Measurements from ENCODE around the gene XCL1. TPM values are rescaled to one million over a fixed set of nuclear protein-coding genes. Genes with fewer than 3 reads are reported as not detected.
A peak's percentile ranks its signal among the peaks of the same experiment; 100 is the strongest.
"Not testable (repeated sequence)": the region's sequence is repeated elsewhere in the genome, so short reads cannot be mapped to it uniquely, and the experiment has no call there.

Gene XCL1
- total RNA-seq, 8 experiments from 2014 or later = 0.19 to 0.38 (median 0.24) TPM; not detected in 4

DNA sequence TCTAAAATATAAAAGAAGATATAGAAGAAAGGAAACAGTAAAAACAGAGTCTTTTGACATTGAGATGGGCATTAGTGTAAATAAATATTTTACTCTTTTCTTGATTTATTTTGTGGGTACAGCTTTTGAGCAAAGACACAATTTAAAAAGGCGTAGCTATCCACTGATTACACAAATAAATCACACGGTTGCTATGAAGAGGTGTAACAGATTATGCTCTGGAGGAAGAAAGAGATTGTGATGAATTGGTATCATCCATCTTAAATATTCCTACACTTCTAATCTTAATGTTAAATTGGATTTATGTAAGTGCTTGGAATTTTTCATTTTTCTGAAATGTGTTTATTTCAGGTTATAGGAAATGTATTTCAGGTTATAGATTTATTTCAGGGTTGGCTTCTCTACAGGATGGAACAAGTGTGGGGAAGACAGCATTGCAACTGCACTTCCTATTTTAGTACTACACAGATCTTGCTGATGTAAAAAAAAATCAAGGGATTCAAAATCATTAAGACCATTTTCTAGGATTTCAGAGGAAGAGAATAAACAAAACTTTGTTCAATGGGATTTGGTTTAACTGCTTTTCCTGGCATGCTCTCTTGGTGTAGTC lies 15.3 kb downstream of the XCL1 start:
- Histone ChIP-seq H3K27ac (peak overlapping the region; percentile 11 to 44), H3K4me3 (no peak overlapping the region), H3K4me1 (replicated peaks in 1 of 2) (peaks cover 9 to 34% of the 10 kb centered on the region in 2 donors)
- WGBS, 10 experiments = 15 to 59% (median 52%) methylated on average over 1 to 2 of the region's 2 CpGs; no CpG with 5 or more reads in 3 of the 10 experiments
- peak in 5 of 8 experiments; percentile 39 to 79 (median 74) for ATAC-seq (replicated peaks in 6 of 8)
- in situ Hi-C loops (cut with MboI; ENCODE audit: low pct_unique_long_range_greater_than_20kb in 2 of 9, low sequenced_read_pairs in 9 of 9, unreplicated experiment in 9 of 9) = loop anchor here in 1 of 9 experiments (25.0 kb wide), 1 partner anchor 771 kb away; the partner anchor contains the start of genes BLZF1 and NME7

DNA sequence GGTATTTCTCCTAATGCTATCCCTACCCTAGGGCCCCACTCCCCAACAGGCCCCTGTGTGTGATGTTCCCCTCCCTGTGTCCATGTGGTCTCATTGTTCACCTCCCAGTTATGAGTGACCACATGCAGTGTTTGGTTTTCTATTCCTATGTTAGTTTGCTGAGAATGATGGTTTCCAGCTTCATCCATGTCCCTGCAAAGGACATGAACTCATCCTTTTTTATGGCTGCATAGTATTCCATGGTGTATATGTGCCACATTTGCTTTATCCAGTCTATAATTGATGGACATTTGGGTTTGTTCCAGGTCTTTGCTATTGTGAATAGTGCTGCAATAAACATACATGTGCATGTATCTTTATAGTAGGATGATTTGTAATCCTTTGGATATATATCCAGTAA lies 19.0 kb downstream of the XCL1 start:
- not testable (repeated sequence) for H3K4me3 ChIP-seq; H3K27ac ChIP-seq; ATAC-seq (replicated peaks in 6 of 8)
- H3K4me1 ChIP-seq (replicated peaks in 1 of 2) = peaks cover 9 to 48% of the 10 kb centered on the region in 2 donors
- in situ Hi-C loops (cut with MboI; ENCODE audit: low pct_unique_long_range_greater_than_20kb in 2 of 9, low sequenced_read_pairs in 9 of 9, unreplicated experiment in 9 of 9) = loop anchor here in 1 of 9 experiments (25.0 kb wide), 1 partner anchor 767 kb away; the partner anchor contains the start of genes BLZF1 and NME7

DNA sequence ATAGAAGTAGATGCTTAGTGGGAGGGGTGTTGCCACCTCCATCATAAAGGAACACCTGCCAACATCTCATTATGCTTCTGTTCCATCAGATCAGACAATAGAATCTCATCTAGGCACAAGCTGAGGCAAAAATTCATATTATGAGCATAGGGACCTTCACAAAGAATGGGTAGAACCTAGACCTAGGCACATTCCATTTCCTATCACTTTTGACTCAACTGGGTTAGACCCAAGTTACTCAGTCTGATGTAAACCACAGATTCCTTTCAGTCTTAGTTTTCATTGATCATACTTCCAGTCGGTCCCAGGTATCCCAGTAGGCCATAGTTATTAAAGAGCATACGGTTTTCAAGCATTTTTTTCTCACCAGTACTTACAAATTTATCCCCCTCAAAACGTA lies 21.7 kb downstream of the XCL1 start:
- in situ Hi-C loops (cut with MboI; ENCODE audit: low pct_unique_long_range_greater_than_20kb in 2 of 9, low sequenced_read_pairs in 9 of 9, unreplicated experiment in 9 of 9) = loop anchor here in 1 of 9 experiments (25.0 kb wide), 1 partner anchor 764 kb away; the partner anchor contains the start of genes BLZF1 and NME7
- Histone ChIP-seq H3K27ac (no peak overlapping the region), H3K4me1 (replicated peaks in 1 of 2) (peaks cover 0 to 26% of the 10 kb centered on the region in 2 donors), H3K4me3 (no peak overlapping the region)
- no peak for ATAC-seq (replicated peaks in 6 of 8)
- WGBS, 10 experiments = 29 to 88% (median 62%) methylated on average over 1 to 3 of the region's 3 CpGs

DNA sequence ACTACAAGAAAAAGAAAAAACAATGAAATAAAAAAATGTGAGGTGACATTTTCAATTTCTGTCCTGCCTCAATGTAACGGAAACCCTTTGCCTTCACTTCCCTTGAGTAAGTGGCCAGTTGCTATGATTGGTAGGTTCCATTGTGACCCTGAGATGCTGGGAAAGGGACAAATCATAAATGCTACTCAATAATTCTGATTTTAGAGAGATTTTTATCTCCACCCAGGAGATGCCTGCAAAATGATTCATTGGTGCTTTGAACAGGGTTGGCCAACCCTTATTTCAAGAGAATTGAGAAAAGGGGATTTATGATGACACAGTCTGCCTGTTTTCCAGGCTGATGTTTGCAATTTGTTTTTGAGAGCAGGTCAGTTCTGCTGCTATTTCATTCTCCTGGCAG lies 22.5 kb downstream of the XCL1 start:
- Histone ChIP-seq H3K4me1 (replicated peaks in 1 of 2) (peaks cover 3 to 24% of the 10 kb centered on the region in 2 donors), H3K27ac (no peak overlapping the region), H3K4me3 (no peak overlapping the region)
- WGBS, 10 experiments = 44 to 100% (median 82%) methylated on average over 1 of the region's 1 CpG
- in situ Hi-C loops (cut with MboI; ENCODE audit: low pct_unique_long_range_greater_than_20kb in 2 of 9, low sequenced_read_pairs in 9 of 9, unreplicated experiment in 9 of 9) = loop anchor here in 1 of 9 experiments (25.0 kb wide), 1 partner anchor 763 kb away; the partner anchor contains the start of genes BLZF1 and NME7
- ATAC-seq (replicated peaks in 6 of 8) = peak in 4 of 8 experiments; percentile 32 to 69 (median 50)

DNA sequence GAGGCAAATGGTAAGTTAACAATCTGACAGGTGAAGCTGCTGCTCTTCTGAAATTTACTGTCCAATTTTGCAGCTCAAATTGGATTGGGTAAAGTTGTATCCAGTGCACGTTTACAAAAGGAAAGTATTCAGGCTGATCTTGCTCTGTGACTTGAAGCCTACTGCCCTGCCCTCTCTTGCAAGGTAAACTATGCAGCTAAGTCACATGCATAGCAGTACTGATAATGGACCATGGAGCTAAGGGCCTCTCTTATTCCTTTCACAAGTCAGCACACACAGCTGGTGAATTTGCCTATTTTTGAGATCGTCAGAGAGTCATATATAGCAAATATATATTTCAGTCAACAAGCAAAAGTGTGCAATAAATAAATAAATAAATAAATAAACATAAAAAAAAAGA lies 23.2 kb downstream of the XCL1 start:
- in situ Hi-C loops (cut with MboI; ENCODE audit: low pct_unique_long_range_greater_than_20kb in 2 of 9, low sequenced_read_pairs in 9 of 9, unreplicated experiment in 9 of 9) = loop anchor here (10.0 to 25.0 kb wide), 7 partner anchors 513 to 938 kb away; partner anchors contain the start of genes ATP1B1 (in 5 of the 9), BLZF1 (in 3 of the 9) and NME7 (in 3 of the 9)
- 46 to 100% (median 66%) methylated on average over 1 to 2 of the region's 2 CpGs; no CpG with 5 or more reads in 3 of the 10 experiments for WGBS, 10 experiments
- H3K4me1 ChIP-seq (replicated peaks in 1 of 2) = peaks cover 3 to 24% of the 10 kb centered on the region in 2 donors
- no peak overlapping the region for H3K4me3 ChIP-seq
- no peak for ATAC-seq (replicated peaks in 6 of 8)
- no peak overlapping the region for H3K27ac ChIP-seq

DNA sequence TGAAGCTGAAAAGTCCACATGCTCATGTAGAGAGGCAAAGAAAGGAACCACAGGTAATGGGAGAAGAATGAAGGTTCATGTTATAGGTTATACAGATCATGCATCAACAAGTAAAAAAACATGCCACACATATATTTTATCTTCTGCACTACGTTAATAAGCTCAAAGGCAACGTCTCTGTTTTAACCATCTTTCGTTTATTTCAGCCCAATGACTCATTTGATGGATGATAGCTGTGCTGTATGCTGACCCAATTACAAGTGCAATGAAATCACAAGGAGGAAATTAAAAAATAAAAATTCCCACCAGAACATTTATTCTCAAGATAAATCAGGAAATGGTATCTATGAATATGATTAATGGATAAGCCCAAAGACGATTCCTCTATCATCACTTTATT lies 24.6 kb downstream of the XCL1 start:
- Histone ChIP-seq H3K27ac (no peak overlapping the region), H3K4me3 (no peak overlapping the region), H3K4me1 (replicated peaks in 1 of 2) (peaks cover 3 to 24% of the 10 kb centered on the region in 2 donors)
- WGBS, 10 experiments = 10 to 87% (median 50%) methylated on average over 2 to 4 of the region's 4 CpGs; no CpG with 5 or more reads in 1 of the 10 experiments
- ATAC-seq (replicated peaks in 6 of 8) = peak in 5 of 8 experiments; percentile 47 to 76 (median 68)
- in situ Hi-C loops (cut with MboI; ENCODE audit: low pct_unique_long_range_greater_than_20kb in 2 of 9, low sequenced_read_pairs in 9 of 9, unreplicated experiment in 9 of 9) = loop anchor here (10.0 to 25.0 kb wide), 7 partner anchors 511 to 936 kb away; partner anchors contain the start of genes ATP1B1 (in 5 of the 9), BLZF1 (in 2 of the 9) and NME7 (in 2 of the 9)

DNA sequence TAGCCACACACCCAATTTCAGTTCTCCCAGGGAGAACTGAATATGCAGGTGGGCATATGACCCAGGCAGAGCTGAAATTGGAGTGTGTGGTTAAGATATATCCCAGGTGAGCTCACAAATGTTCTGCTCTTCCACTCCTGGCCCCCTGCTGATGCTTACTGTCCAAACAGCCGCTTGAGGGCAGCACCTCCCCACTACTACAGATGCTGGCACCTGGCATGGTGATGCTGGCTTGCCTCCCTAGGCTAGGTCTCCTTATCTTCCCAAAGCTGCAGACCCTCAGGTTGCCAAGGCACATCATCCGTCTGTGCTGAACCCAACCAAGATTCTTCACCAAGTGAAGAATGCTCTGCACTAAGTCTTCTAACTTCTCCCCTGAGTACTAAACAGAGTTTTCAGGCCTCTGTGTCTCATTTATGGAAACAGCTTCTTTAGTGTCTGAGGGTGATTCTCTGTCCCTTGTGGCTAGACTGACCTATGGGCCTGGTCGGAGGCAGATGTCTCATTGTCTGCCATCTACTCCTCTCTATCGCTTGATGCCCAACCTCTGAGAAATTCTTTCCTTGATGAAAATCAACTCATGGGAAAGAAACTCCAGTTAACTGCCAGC lies 27.2 kb downstream of the XCL1 start:
- in situ Hi-C loops (cut with MboI; ENCODE audit: low pct_unique_long_range_greater_than_20kb in 2 of 9, low sequenced_read_pairs in 9 of 9, unreplicated experiment in 9 of 9) = loop anchor here (10.0 to 25.0 kb wide), 7 partner anchors 509 to 934 kb away; partner anchors contain the start of genes ATP1B1 (in 5 of the 9), BLZF1 (in 2 of the 9) and NME7 (in 2 of the 9)
- WGBS, 10 experiments = 0 to 62% (median 48%) methylated on average over 1 to 4 of the region's 4 CpGs; no CpG with 5 or more reads in 2 of the 10 experiments
- peak; percentile 90 to 99 (median 94) for ATAC-seq (replicated peaks in 6 of 8)
- Histone ChIP-seq H3K27ac (no peak overlapping the region), H3K4me3 (no peak overlapping the region), H3K4me1 (replicated peaks in 1 of 2) (peaks cover 3 to 20% of the 10 kb centered on the region in 2 donors)

DNA sequence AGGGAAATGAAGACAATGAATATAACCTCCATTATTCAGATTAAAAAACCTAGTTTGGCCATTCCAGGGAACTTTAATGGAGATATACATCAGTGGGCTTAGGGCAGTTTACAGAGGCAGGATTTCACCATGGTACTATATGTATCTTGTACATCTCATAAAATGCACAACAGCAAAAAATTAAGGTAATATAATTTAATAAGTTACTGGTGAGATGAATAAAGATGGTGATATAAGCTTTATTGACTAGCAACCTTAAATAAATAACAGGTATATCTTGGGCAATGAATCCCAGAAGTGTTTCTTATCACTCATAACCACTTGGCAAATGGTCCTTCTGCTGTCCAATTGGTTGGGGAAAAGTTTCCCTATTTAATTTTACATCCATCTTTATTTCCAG lies 29.0 kb downstream of the XCL1 start:
- no peak overlapping the region for H3K27ac ChIP-seq
- H3K4me1 ChIP-seq (replicated peaks in 1 of 2) = peaks cover 21 to 27% of the 10 kb centered on the region in 2 donors
- no peak for ATAC-seq (replicated peaks in 6 of 8)
- H3K4me3 ChIP-seq = no peak overlapping the region
- in situ Hi-C loops (cut with MboI; ENCODE audit: low pct_unique_long_range_greater_than_20kb in 2 of 9, low sequenced_read_pairs in 9 of 9, unreplicated experiment in 9 of 9) = loop anchor here (10.0 to 25.0 kb wide), 7 partner anchors 507 to 932 kb away; partner anchors contain the start of genes ATP1B1 (in 5 of the 9), BLZF1 (in 2 of the 9) and NME7 (in 2 of the 9)

DNA sequence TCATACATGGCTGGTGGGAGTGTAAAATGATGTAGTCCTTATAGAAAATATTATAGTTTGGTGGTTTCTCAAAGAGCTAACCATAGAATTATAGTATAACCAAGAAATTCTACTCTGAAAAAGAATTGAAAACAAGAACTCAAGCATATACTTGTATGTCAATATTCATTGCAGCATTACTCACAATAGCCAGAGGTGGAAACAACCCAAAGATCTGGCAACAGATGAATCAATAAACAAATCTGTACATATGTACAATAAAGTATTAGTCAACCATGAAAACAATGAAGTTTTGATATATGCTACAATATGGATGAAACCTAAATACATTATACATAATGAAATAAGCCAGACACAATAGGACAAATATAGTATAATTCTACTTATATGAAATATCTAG lies 29.7 kb downstream of the XCL1 start:
- Histone ChIP-seq H3K27ac (no peak overlapping the region), H3K4me3 (no peak overlapping the region), H3K4me1 (replicated peaks in 1 of 2) (peaks cover 23 to 25% of the 10 kb centered on the region in 2 donors)
- in situ Hi-C loops (cut with MboI; ENCODE audit: low pct_unique_long_range_greater_than_20kb in 2 of 9, low sequenced_read_pairs in 9 of 9, unreplicated experiment in 9 of 9) = loop anchor here (10.0 to 25.0 kb wide), 7 partner anchors 506 to 931 kb away; partner anchors contain the start of genes ATP1B1 (in 5 of the 9), BLZF1 (in 2 of the 9) and NME7 (in 2 of the 9)
- ATAC-seq (replicated peaks in 6 of 8) = peak in 2 of 8 experiments; percentile 25 to 31

DNA sequence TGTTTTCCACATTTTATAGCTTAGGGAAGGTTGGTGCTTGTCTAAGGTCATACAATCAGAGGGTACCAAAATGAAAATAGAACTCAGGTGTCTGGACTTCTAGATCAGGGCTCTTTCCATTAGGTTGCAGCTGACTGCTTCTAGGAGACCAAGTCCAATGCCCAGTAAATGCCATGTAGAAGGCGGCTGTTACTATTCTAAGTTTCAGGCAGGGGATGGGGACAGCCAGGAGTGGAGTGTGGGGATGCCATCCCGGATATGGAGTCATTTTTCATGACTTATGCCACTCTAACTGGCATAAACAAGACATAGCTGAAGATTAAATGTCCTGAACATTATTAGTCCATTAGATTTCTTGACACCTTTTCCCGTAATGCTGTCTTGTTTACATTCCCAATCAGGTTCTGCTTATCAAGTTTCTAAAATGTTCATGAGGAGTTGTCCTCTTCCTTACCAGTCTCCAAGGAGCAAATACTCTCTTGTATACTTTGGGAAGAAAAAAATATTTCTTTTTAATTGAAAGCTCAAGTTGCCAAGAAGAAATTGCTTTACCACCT lies 31.5 kb downstream of the XCL1 start:
- in situ Hi-C loops (cut with MboI; ENCODE audit: low pct_unique_long_range_greater_than_20kb in 2 of 9, low sequenced_read_pairs in 9 of 9, unreplicated experiment in 9 of 9) = loop anchor here (10.0 to 25.0 kb wide), 7 partner anchors 504 to 929 kb away; partner anchors contain the start of genes ATP1B1 (in 5 of the 9), BLZF1 (in 2 of the 9) and NME7 (in 2 of the 9)
- 80 to 100% (median 93%) methylated on average over 1 to 3 of the region's 3 CpGs; no CpG with 5 or more reads in 2 of the 10 experiments for WGBS, 10 experiments
- H3K4me1 ChIP-seq (replicated peaks in 1 of 2) = peaks cover 37 to 41% of the 10 kb centered on the region in 2 donors
- H3K27ac ChIP-seq = no peak overlapping the region
- ATAC-seq (replicated peaks in 6 of 8) = no peak
- H3K4me3 ChIP-seq = no peak overlapping the region

DNA sequence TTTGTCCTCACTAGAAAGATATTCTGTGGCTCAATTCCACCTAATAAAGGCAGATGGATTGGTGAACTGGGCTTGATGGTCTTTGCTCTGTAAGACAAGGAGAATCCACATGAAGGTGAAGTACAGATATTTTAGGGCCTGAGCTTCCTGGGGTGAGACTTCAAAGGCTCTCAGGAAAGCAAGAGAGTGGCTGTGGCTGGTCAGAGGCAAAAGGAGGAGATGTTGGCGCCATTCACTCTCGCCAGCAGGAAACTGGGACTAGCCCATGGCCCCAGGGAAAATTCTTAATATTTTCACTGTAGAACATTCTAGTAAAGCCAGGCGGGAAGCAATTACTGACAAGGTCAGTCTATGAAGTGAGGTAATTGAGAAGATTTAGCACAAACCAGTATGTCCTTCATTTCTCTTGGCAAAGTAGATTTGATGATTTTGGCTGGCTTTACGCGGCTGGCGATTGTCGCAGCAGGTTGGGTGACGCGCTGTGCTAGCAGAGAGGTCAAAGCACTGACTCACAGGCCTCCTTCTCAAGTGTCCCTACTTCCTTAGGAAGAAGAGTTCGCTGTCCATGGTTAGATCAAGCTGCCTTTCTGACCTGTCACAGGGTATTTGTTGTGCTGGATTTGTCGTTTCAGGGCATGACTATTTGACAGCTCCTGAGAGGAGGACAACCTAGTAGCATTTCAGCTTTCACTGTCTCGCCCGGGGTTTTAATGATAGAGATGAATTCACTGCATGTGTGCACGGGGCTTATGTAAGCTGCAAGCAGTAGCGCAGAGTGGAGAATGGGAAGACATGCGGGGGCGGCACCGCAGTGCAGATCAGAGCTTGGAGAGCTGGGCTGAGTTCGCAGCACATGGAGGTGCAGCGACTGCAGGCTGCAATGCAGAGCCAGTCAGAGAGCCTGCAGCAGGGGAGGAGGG lies 32.7 kb downstream of the XCL1 start:
- ATAC-seq (replicated peaks in 6 of 8) = peak; percentile 45 to 66 (median 60)
- in situ Hi-C loops (cut with MboI; ENCODE audit: low pct_unique_long_range_greater_than_20kb in 2 of 9, low sequenced_read_pairs in 9 of 9, unreplicated experiment in 9 of 9) = loop anchor here (10.0 to 25.0 kb wide), 7 partner anchors 503 to 928 kb away; partner anchors contain the start of genes ATP1B1 (in 5 of the 9), BLZF1 (in 2 of the 9) and NME7 (in 2 of the 9)
- WGBS, 10 experiments = 7 to 97% (median 76%) methylated on average over 1 to 17 of the region's 20 CpGs; no CpG with 5 or more reads in 1 of the 10 experiments
- no peak overlapping the region for H3K4me3 ChIP-seq
- peaks cover 41 to 50% of the 10 kb centered on the region in 2 donors for H3K4me1 ChIP-seq (replicated peaks in 1 of 2)
- H3K27ac ChIP-seq = peak overlapping the region; percentile 68

Measured in motor neuron (in vitro differentiated cells).